GM04504 (cell line): ENCODE measurements around the gene ACE.

Source experiments
- DNase-seq: peaks from one replicate; pipeline ENCODE4 v3.0.0-alpha.2; 2012; ENCODE audit warnings: low read depth

The ACE gene

DNA sequence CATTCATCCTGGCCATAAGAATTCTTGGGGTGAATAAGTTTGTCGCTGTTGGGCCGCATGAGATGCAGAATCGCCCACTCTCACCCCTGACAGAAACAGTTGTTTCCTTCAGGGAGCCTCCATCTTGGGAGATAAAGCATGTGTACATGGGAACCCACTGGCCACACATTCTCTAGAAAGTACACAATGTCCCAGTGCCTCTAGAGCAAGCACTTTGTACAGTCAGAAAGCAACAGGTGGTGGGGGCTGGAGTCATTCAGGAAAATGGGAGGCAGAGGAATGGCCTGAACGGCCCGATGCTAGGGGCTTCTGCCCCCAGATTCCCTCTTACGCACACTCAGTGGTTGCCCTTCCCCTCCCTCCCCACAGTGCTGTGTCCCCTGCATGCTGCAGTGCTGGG, 16.1 kb downstream of the ACE start:
- no peak for DNase-seq

GRCh38 chr17:63493411-63493810, 16.6 kb downstream of the ACE start:
- DNase-seq = no peak

DNA sequence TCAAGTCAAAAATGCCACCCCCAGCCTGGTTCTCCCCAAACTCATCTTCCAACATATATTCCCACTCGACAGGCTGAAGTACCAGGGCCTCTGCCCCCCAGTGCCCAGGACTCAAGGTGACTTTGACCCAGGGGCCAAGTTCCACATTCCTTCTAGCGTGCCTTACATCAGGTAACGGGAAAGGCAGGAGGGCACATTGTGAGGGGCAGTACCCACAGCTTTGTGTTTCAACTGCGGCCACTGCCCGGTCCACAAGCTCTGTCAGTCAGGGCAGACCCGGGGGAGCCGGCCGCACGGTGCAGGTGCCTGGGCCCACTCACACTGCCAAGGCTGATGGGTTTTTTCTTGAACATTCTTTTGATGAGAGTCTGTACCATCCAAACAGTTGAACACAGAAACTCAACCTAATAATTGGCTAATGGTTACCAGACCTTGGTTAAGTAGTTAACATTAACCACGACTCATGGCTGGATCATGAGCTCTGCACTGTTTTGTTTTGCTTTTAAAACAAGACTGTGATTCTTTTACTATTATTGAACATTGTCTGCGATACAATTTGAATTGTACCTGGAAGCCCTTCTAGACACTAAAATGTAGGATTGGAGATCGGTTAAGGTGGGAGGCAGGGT, 17.6 kb downstream of the ACE start:
- no peak for DNase-seq

DNA sequence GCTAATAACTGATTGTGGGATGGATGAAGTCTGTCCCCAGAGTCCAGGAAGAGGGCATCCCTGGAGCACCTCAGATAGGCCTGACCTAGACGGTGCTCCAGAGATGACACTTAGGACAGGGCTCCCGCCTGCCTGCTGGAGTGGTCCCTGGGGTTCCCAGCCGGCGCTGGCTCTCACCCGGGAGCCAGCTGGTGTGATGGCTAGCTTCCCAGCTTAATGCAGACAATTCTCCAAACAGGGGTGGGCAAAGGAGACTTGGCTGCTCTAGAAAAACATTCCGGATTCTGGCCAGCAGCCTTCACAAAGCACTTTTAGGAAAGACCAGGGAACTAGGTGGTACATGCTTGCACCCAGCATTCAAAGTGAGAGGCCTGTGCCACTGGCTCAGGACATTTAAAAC, 18.6 kb downstream of the ACE start:
- DNase-seq = no peak

DNA sequence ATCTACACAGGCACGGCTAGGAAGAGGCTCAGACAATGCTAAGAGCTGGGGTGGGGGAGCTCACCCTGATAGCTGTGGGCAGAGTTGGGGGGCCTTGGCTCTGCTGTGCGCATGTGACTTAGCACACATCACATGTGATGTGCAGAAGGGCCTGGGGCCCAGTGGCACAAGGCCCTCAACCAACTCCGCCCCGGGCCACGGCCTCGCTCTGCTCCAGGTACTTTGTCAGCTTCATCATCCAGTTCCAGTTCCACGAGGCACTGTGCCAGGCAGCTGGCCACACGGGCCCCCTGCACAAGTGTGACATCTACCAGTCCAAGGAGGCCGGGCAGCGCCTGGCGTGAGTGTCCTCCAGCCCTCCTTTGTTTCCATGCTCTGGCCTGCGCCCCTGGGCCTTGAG, 19.3 kb downstream of the ACE start:
- no peak for DNase-seq

DNA sequence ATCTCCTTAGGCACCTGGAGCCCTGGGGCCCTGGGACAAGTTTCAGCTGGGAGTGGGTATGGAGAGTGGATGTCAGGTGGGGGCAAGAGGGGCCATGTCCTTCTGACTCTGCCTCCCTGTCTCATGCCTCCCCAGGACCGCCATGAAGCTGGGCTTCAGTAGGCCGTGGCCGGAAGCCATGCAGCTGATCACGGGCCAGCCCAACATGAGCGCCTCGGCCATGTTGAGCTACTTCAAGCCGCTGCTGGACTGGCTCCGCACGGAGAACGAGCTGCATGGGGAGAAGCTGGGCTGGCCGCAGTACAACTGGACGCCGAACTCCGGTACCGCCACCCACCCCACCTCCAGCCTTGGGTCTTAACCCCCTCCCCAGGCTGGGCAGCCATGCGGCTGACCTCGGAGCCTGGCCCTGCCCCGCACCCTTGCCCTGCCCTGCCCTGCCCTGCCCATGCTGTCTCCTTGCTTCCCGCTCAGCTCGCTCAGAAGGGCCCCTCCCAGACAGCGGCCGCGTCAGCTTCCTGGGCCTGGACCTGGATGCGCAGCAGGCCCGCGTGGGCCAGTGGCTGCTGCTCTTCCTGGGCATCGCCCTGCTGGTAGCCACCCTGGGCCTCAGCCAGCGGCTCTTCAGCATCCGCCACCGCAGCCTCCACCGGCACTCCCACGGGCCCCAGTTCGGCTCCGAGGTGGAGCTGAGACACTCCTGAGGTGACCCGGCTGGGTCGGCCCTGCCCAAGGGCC, 20.0 kb downstream of the ACE start:
- no peak for DNase-seq

DNA sequence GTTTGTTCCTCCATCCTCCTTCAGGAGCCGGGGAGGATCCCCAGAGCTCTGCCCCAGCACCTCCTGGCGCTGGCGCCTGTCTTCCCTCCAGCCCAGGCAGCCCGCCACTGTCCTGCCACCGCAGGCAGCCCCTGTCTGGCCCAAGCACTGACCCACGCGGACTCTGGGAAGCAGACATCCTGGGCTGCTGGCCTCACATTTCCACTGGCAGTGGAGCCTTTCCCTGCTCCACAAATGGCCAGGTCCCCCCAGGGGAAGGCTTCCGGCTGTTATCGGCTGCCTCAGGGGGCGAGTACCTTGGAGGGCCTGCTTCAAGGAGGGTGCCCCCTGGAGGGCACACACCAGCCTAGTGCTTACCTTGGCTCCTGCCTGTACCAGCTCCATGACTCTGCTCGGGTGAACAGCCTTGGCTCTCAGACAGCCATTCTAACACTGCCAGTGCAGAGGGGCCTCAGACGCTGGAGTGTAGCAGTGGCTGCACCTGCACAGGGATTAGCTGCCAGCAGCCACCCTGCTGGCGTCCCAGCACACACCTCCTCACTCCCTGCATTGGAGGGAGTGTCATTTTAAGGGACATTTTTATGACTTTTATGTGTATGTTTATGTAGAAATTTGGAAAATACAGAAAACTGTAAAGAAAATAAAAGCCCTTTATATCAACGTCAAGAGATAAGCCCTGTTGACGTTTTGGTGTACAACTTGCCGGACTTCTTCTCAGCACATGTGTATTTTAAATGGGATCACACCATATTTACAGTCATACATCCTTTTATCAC, 21.0 kb downstream of the ACE start:
- no peak for DNase-seq

DNA sequence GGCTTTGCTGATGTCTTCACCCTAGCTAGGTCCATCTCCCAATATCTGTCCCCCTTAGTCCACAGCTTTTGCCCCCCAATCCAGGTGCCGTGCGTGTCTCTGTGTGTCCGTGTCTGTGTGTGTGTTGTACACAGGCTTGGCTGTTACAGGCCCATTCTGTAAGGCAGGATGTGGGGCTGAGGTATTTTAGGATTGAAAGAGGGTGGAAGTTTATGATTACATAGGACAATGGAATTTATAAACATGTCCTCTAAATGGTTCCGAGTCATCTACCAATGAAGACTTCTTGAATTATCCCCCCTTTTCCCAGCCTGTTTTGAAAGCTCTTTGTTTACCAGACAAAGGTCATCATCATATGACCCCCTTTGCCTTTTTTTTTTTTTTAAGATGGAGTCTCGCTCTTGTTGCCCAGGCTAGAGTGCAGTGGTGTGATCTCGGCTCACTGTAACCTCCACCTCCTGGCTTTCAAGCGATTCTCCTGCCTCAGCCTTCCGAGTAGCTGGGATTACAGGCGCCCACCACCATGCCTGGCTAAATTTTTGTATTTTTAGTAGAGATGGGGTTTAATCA, 21.9 kb downstream of the ACE start:
- peak; percentile 49 for DNase-seq

DNA sequence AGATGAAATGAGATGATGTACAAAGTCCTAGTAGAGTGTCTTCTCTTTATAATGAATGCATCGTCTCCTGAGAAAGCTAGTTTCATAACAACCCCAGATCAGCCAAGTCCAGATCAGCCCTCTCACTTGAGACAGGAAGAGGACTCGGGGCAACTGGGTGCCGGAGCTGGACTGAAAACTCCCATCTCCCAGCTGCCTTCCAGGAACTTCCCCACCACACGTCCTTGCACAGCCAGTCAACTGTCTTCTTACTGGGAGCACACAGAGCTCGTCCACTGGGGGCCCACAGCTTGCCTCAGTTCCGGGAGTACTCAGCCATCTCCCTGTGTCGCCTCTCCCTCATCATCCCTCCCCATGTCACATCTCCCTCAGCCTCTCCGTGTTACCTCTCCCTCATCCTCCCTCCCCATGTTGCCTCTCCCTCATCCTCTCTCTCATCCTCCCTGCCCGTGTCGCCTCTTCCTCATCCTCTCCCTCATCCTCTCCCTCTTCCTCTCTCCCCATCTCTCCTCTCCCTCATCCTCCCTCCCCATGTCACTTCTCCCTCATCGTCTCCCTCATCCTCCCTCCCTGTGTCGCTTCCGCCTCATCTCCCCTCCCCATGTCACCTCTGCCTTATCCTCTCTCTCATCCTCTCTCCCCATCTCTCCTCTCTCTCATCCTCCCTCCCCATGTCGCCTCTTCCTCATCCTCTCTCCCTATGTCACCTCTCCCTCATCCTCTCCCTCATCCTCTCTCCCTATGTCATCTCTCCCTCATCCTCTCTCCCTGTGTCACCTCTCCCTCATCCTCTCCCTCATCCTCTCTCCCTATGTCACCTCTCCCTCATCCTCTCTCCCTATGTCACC, 23.9 kb downstream of the ACE start:
- no peak for DNase-seq

GRCh38 chr17:63503341-63503705, 26.5 kb downstream of the ACE start:
- no peak for DNase-seq

- DNase-seq = no peak
Observed at GRCh38 chr17:63504261-63504660, 27.4 kb downstream of the ACE start.

GRCh38 chr17:63505341-63505740, 28.5 kb downstream of the ACE start:
- no peak for DNase-seq

DNA sequence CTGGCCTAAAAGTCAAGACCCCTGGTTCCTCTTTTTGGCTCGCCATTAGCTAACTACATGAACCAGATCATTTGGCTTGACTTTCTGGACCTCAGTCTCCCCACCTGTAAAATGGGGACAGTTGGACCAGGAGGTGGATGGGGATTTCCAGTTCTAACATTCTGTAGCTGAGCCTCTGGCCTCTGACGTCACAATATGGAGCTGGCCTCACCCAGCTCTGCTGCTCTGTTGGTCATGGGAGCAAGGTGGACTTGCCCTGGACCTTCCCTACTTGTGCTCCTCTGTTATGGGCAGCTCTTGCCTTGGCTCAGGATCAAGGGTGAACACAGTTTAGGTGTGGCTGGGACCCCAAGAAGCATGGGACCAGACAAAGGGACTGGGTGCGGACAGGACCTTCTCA, 29.8 kb downstream of the ACE start:
- DNase-seq = no peak

- no peak for DNase-seq
Observed at GRCh38 chr17:63511331-63511730, 34.5 kb downstream of the ACE start.

DNA sequence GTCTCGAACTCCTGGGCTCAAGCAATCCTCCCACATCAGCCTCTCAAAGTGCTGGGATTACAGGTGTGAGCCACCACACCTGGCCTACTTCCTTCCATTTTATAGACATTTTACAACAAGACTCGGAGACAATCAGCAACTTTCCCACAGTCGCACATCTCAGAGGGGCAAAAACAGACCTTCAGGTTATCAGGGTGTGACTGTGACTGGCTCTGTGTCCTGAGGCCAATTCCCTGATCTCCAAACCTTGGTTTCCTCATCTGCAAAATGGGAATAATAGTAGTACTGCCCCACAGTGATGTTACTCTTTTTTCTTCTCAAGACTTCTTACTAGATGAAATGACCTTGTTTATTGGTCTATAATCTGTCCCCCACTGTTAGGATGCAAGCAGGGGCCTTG, 35.5 kb downstream of the ACE start:
- no peak for DNase-seq

- DNase-seq = no peak
Observed at GRCh38 chr17:63512896-63513644, 36.2 kb downstream of the ACE start.

DNA sequence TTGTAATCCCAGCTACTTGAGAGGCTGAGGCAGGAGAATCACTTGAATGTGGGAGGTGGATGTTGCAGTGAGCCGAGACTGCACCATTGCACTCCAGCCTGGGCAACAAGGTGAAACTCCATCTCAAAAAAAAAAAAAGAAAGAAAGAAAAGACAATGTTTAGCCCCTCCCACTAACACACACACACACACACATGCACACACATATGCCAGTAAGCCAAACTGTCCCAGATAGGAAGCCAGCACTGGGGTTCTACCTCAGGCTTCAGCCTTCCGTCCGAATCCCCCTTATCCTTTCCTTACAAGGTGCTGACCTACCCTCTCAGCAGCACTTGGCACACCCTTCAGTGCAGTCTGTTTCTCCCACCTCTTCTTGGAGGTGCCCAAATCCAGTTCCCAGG, 37.6 kb downstream of the ACE start:
- DNase-seq = no peak

DNA sequence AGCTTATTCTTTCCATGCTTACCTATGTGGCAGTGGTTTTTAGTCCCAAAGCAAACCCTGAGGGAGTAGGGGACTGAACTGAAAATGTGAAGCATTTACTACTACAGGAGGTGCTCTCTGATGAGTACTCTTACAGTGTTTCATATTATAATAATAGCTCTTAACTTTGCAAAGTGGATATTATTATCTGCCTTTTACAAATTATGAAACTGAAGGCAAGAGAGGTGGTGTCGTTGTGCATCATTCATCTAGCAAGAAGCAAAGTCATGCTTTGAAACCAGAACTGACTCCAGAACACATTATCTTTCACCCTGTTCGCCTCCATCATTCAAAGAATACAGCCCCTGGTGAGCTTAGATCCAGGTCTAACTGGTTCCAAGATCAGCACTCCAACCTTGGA, 38.1 kb downstream of the ACE start:
- DNase-seq = no peak

DNA sequence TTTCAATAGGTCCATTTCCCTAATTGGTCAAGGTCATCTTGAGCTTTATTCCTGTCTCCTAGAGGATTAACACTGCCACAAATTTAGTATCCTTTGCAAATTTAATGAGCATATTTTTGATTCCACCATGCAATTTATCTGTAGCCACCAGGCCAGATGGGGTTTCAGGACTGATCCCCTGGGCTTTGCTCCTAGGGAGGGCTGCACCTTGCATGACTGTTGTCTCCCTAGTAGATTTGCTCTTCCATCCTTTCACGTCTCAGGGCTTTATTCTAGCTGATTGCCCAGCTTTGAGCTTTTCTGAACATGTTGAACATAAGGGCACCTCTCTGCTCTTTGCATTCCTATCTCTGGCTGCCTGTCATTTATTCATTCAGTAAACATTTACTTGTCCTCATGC, 38.6 kb downstream of the ACE start:
- DNase-seq = no peak

- DNase-seq = peak; percentile 21
Observed at GRCh38 chr17:63516910-63517824, 40.3 kb downstream of the ACE start.
